SW480 (cell line): ENCODE measurements around the gene PRLR.

Experiments used
- DNase-seq: peaks from one replicate; pipeline ENCODE4 v3.0.0-alpha.2; 2016; ENCODE audit warnings: low spot score

PRLR gene

GRCh38 chr5:35233601-35234000, 3.3 kb upstream of the PRLR start:
- DNase-seq = no peak

- DNase-seq = no peak
Measured at GRCh38 chr5:35233121-35233520, 2.8 kb upstream of the PRLR start.

- no peak for DNase-seq
Measured at GRCh38 chr5:35232124-35232523, 1.8 kb upstream of the PRLR start.

- DNase-seq = peak; percentile 54
Measured at GRCh38 chr5:35229076-35230037, 930 bp downstream of the PRLR start.

GRCh38 chr5:35228310-35228709, 2.0 kb downstream of the PRLR start:
- no peak for DNase-seq

- DNase-seq = no peak
Measured at GRCh38 chr5:35227720-35228119, 2.6 kb downstream of the PRLR start.

- DNase-seq = no peak
Measured at GRCh38 chr5:35223787-35224395, 6.4 kb downstream of the PRLR start.

GRCh38 chr5:35220967-35221366, 9.3 kb downstream of the PRLR start:
- no peak for DNase-seq

- DNase-seq = no peak
Measured at GRCh38 chr5:35218981-35219380, 11.3 kb downstream of the PRLR start.

GRCh38 chr5:35214051-35214450, 16.2 kb downstream of the PRLR start:
- DNase-seq = no peak

GRCh38 chr5:35213608-35214007, 16.7 kb downstream of the PRLR start:
- peak; percentile 19 for DNase-seq

GRCh38 chr5:35212122-35212982, 17.9 kb downstream of the PRLR start:
- DNase-seq = no peak

- no peak for DNase-seq
Measured at GRCh38 chr5:35209862-35210261, 20.4 kb downstream of the PRLR start.

- DNase-seq = no peak
Measured at GRCh38 chr5:35205606-35206005, 24.7 kb downstream of the PRLR start.

- no peak for DNase-seq
Measured at GRCh38 chr5:35205186-35205585, 25.1 kb downstream of the PRLR start.

- DNase-seq = no peak
Measured at GRCh38 chr5:35203403-35203802, 26.9 kb downstream of the PRLR start.

- peak; percentile 26 for DNase-seq
Measured at GRCh38 chr5:35202319-35203111, 27.8 kb downstream of the PRLR start.

- DNase-seq = no peak
Measured at GRCh38 chr5:35201291-35201690, 29.0 kb downstream of the PRLR start.

- DNase-seq = no peak
Measured at GRCh38 chr5:35199886-35200285, 30.4 kb downstream of the PRLR start.

GRCh38 chr5:35198686-35199085, 31.6 kb downstream of the PRLR start:
- no peak for DNase-seq

GRCh38 chr5:35198075-35198474, 32.2 kb downstream of the PRLR start:
- DNase-seq = no peak

- no peak for DNase-seq
Measured at GRCh38 chr5:35197351-35197750, 32.9 kb downstream of the PRLR start.
